Mesendoderm (in vitro differentiated cells): ENCODE data around the gene ITIH4. TPM values are rescaled to one million over a fixed set of nuclear protein-coding genes. Genes with fewer than 3 reads are reported as not detected.

Experiments
- DNase-seq: peaks from one replicate; pipeline ENCODE4 v3.0.0; 2013
- H2AK5ac ChIP-seq: 2 replicates; pipeline ENCODE4 v1.6.1; 2013; ENCODE audit warnings: low read length, inconsistent platforms
- H2BK120ac ChIP-seq: 2 replicates; pipeline ENCODE4 v1.6.1; 2013; ENCODE audit warnings: low read depth, mild to moderate bottlenecking, low read length, moderate library complexity, mixed read lengths
- H2BK15ac ChIP-seq: replicated peaks from 2 replicates; pipeline ENCODE4 v1.6.1; 2013; ENCODE audit warnings: low read depth, mild to moderate bottlenecking, moderate library complexity
- H2BK5ac ChIP-seq: 2 replicates; pipeline ENCODE4 v1.6.1; 2013; ENCODE audit warnings: low read length, inconsistent platforms
- H3K18ac ChIP-seq: 2 replicates; pipeline ENCODE4 v1.6.1; 2013; ENCODE audit warnings: mild to moderate bottlenecking, low read length, mixed read lengths
- H3K23ac ChIP-seq: one replicate; pipeline ENCODE4 v1.6.1; 2013; ENCODE audit warnings: low read length
- H3K27ac ChIP-seq: 2 replicates; pipeline ENCODE4 v1.5.1; 2013; ENCODE audit warnings: low read depth, mild to moderate bottlenecking, inconsistent platforms, low read length, moderate library complexity
- H3K27me3 ChIP-seq: 2 replicates; pipeline ENCODE4 v1.6.1; 2013; ENCODE audit warnings: low read length, control low read depth, mild to moderate bottlenecking, inconsistent platforms; ENCODE audit not compliant: insufficient read depth, poor library complexity
- H3K36me3 ChIP-seq: 2 replicates; pipeline ENCODE4 v1.6.1; 2013; ENCODE audit warnings: low read length, inconsistent platforms; ENCODE audit not compliant: control insufficient read depth, insufficient read depth
- H3K4ac ChIP-seq: one replicate; pipeline ENCODE4 v1.6.1; 2013; ENCODE audit warnings: low read depth, mild to moderate bottlenecking, low read length, moderate library complexity
- H3K4me1 ChIP-seq: 2 replicates; pipeline ENCODE4 v1.6.1; 2013; ENCODE audit warnings: low read depth, low read length, inconsistent platforms; ENCODE audit not compliant: control insufficient read depth
- H3K4me2 ChIP-seq: 2 replicates; pipeline ENCODE4 v1.6.1; 2013; ENCODE audit warnings: low read length
- H3K4me3 ChIP-seq: 2 replicates; pipeline ENCODE4 v1.5.1; 2013; ENCODE audit warnings: mild to moderate bottlenecking, low read length
- H3K56ac ChIP-seq: one replicate; pipeline ENCODE4 v1.6.1; 2013; ENCODE audit warnings: low read length
- H3K79me1 ChIP-seq: 2 replicates; pipeline ENCODE4 v1.6.1; 2013; ENCODE audit warnings: low read length, inconsistent platforms
- H3K79me2 ChIP-seq: 2 replicates; pipeline ENCODE4 v1.6.1; 2013; ENCODE audit warnings: mild to moderate bottlenecking, low read length; ENCODE audit not compliant: control insufficient read depth, insufficient read depth
- H3K9ac ChIP-seq: 2 replicates; pipeline ENCODE4 v1.6.1; 2013; ENCODE audit warnings: low read length, inconsistent platforms
- H4K5ac ChIP-seq: one replicate; pipeline ENCODE4 v1.6.1; 2013; ENCODE audit warnings: low read length
- H4K8ac ChIP-seq: one replicate; pipeline ENCODE4 v1.6.1; 2013; ENCODE audit warnings: low read depth, mild to moderate bottlenecking, control low read depth, low read length, moderate library complexity
- WGBS: extraction: QIAGEN DNeasy Blood & Tissue Kit; methylation state at CpG from one replicate; pipeline ENCODE4 v1.1.7; 2013; ENCODE audit warnings: low lambda C conversion rate, missing lambda C conversion rate; ENCODE audit not compliant: insufficient coverage; ENCODE audit errors: extremely low coverage; 5-methylcytosine and 5-hydroxymethylcytosine counted together
- small RNA-seq: library from polyadenylated mRNA; stranded (forward); fragments of <200 nt; extraction: miRNeasy Mini kit (QIAGEN cat#:217004); gene quantifications from one replicate; pipeline ENCODE3, GENCODE V24; 2013; ENCODE audit not compliant: insufficient read depth

Gene ITIH4

GRCh38 chr3:52770496-52771333, 59.8 kb downstream of the ITIH4 start, which contains the start of gene NEK4:
TSS of gene NEK4 (minus strand) at chr3:52770940. CDS start at chr3:52770746, 194 bp downstream.
- Histone ChIP-seq H3K79me2 (peaks cover 9% of the 10 kb centered on the region), H3K4me1 (peaks cover 2% of the 10 kb centered on the region), H3K27ac (peak within 1 kb of the TSS; percentile 85), H2BK5ac (no peak within 1 kb of the TSS), H2BK15ac (no peak within 1 kb of the TSS), H3K9ac (peak within 1 kb of the TSS; percentile 72), H3K36me3 (peaks cover 1% of the 10 kb centered on the region), H3K79me1 (peaks cover 5% of the 10 kb centered on the region), H3K23ac (no peak within 1 kb of the TSS), H2BK120ac (no peak within 1 kb of the TSS), H3K4me2 (peak within 1 kb of the TSS; percentile 33), H3K4ac (peak within 1 kb of the TSS; percentile 93), H3K56ac (peak within 1 kb of the TSS; percentile 91), H4K8ac (peak within 1 kb of the TSS; percentile 78), H3K27me3 (no peaks in the 10 kb centered on the region), H3K18ac (peak within 1 kb of the TSS; percentile 96), H2AK5ac (no peak within 1 kb of the TSS), H3K4me3 (peak within 1 kb of the TSS; percentile 56), H4K5ac (no peak within 1 kb of the TSS)
- peak; percentile 96 for DNase-seq
- WGBS = no CpG with 5 or more reads among the region's 67 CpGs

DNA sequence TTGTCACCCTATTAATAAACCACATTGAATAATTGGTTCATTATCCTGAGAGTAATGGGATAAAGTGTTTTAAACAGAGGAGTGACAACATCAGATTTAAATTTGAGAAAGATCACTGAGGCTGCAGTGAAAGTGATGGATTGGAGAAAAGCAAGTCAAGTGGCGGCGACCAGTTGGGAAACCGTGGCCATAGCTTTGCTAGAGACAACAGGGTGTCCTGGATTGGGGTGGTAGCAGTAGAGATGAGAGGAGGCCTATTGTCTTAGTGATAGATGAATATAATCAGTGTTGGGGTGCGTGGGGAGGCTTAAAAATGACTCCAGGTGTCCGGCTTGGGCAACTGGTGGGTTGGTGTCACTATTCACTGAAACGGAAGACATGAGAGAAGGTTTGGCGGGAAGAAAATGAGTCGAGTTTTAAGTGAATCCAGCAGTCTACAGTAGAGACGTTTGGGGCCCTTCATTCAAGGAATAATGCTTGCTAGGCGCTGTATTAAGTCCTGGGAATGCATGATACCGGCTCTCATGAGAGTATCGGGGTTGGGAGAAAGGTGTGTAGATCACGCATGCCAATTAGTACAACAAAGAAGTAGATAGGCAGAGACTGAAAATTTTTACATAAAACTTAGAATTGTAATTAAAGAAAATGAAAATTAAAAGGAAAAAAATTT, 60.6 kb downstream of the ITIH4 start:
- H2BK5ac ChIP-seq = no peak overlapping the region
- peak overlapping the region; percentile 65 for H3K9ac ChIP-seq
- H3K27me3 ChIP-seq = no peaks in the 10 kb centered on the region
- H3K36me3 ChIP-seq = peaks cover 1% of the 10 kb centered on the region
- WGBS = no CpG with 5 or more reads among the region's 13 CpGs
- peaks cover 9% of the 10 kb centered on the region for H3K79me2 ChIP-seq
- H3K4me1 ChIP-seq = peaks cover 2% of the 10 kb centered on the region
- DNase-seq = peak; percentile 27
- H3K79me1 ChIP-seq = peaks cover 5% of the 10 kb centered on the region
- H4K5ac ChIP-seq = no peak overlapping the region
- H3K56ac ChIP-seq = peak overlapping the region; percentile 91
- no peak overlapping the region for H3K4ac ChIP-seq
- H2AK5ac ChIP-seq = no peak overlapping the region
- H4K8ac ChIP-seq = peak overlapping the region; percentile 65
- peak overlapping the region; percentile 77 for H3K18ac ChIP-seq
- no peak overlapping the region for H3K23ac ChIP-seq
- H3K27ac ChIP-seq = no peak overlapping the region
- peak overlapping the region; percentile 32 for H3K4me2 ChIP-seq
- no peak overlapping the region for H2BK120ac ChIP-seq
- H3K4me3 ChIP-seq = peak overlapping the region; percentile 44
- H2BK15ac ChIP-seq = no peak overlapping the region

- peaks cover 3% of the 10 kb centered on the region for H3K79me2 ChIP-seq
- no peak overlapping the region for H3K27ac ChIP-seq
- no peaks in the 10 kb centered on the region for H3K27me3 ChIP-seq
- H3K79me1 ChIP-seq = peaks cover 3% of the 10 kb centered on the region
- H3K4me1 ChIP-seq = no peaks in the 10 kb centered on the region
- no peak overlapping the region for H3K18ac ChIP-seq
- no peak overlapping the region for H2BK15ac ChIP-seq
- no peak overlapping the region for H2BK5ac ChIP-seq
- no peak overlapping the region for H3K23ac ChIP-seq
- peaks cover 3% of the 10 kb centered on the region for H3K36me3 ChIP-seq
- H4K8ac ChIP-seq = no peak overlapping the region
- no peak for DNase-seq
- no peak overlapping the region for H2BK120ac ChIP-seq
- H3K4me3 ChIP-seq = no peak overlapping the region
- H2AK5ac ChIP-seq = no peak overlapping the region
- no peak overlapping the region for H4K5ac ChIP-seq
- no CpG with 5 or more reads among the region's 2 CpGs for WGBS
- H3K9ac ChIP-seq = no peak overlapping the region
- no peak overlapping the region for H3K4me2 ChIP-seq
- no peak overlapping the region for H3K56ac ChIP-seq
- no peak overlapping the region for H3K4ac ChIP-seq
These were observed 67.0 kb downstream of the ITIH4 start for GRCh38 chr3:52763466-52763865.

Small RNA genes lying within 50 kb of the gene (small RNA-seq; reads per million reads assigned to genes)
- gene MIR8064 = not detected
- not detected for gene MUSTN1
